ENCODE results near the gene CNTN4.

GRCh38 chr3:2856138-2857133 is 757.8 kb downstream of the CNTN4 start:
- TF ChIP-seq, protein P1, sequence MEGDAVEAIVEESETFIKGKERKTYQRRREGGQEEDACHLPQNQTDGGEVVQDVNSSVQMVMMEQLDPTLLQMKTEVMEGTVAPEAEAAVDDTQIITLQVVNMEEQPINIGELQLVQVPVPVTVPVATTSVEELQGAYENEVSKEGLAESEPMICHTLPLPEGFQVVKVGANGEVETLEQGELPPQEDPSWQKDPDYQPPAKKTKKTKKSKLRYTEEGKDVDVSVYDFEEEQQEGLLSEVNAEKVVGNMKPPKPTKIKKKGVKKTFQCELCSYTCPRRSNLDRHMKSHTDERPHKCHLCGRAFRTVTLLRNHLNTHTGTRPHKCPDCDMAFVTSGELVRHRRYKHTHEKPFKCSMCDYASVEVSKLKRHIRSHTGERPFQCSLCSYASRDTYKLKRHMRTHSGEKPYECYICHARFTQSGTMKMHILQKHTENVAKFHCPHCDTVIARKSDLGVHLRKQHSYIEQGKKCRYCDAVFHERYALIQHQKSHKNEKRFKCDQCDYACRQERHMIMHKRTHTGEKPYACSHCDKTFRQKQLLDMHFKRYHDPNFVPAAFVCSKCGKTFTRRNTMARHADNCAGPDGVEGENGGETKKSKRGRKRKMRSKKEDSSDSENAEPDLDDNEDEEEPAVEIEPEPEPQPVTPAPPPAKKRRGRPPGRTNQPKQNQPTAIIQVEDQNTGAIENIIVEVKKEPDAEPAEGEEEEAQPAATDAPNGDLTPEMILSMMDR (IDR thresholded peaks at IDR 0.05), result no peak
- TF ChIP-seq POLR2A (IDR thresholded peaks at IDR 0.05) (no peak), EP300 (IDR thresholded peaks at IDR 0.05) (no peak)

All from upper lobe of left lung (tissue), 4 donors.